ENCODE data around the gene AVEN.
"Not testable (repeated sequence)": the region's sequence is repeated elsewhere in the genome, so short reads cannot be mapped to it uniquely, and the experiment has no call there.

Gene AVEN

DNA sequence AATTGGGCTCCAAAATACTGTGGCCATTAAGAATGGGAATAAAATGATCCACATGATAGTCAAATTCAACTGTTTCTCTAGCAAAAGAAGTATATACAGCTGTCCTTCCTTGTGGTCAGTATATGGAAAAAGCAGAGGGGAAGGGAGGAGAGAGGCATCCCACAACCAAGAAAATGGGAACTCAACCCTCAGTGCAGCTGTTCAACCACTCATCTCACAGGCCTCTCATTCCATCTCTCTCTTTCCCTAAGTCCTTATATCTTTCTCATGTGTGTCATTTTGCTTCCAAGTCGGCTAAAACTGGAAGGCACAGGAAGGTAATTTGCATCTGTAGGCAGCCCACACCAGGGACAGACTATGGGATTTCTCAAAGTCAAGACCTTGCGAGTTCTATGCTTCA, 27.5 kb downstream of the AVEN start:
- Histone ChIP-seq H3K9me3 (ENCODE audit: control extremely low read depth in 1 of 5, control insufficient read depth in 4 of 5, insufficient read depth in 2 of 5, low read depth in 1 of 5, low read length in 4 of 5) (no peaks in the 10 kb centered on the region), H3K4me3 (ENCODE audit: control insufficient read depth in 1 of 7, extremely low read depth in 1 of 7, insufficient read depth in 4 of 7, low read depth in 2 of 7, low read length in 6 of 7) (no peak overlapping the region), H3K27me3 (replicated peaks in 2 of 5; ENCODE audit: control insufficient read depth in 4 of 5, insufficient read depth in 5 of 5, low read length in 4 of 5) (no peaks in the 10 kb centered on the region), H3K27ac (ENCODE audit: insufficient read depth in 1 of 2, low read depth in 1 of 2, low read length in 2 of 2, poor library complexity in 1 of 2, severe bottlenecking in 2 of 2) (no peak overlapping the region), H3K4me1 (ENCODE audit: control extremely low read depth in 1 of 4, control insufficient read depth in 4 of 4, insufficient read depth in 4 of 4, low read length in 3 of 4) (no peaks in the 10 kb centered on the region), H3K36me3 (ENCODE audit: control insufficient read depth in 4 of 4, insufficient read depth in 4 of 4, low read length in 3 of 4) (peaks cover 0 to 3% (median 1%) of the 10 kb centered on the region in 4 experiments)
- no peak for DNase-seq
- CTCF ChIA-PET, result no interaction called here
- 91% methylated on average over 1 of the region's 2 CpGs for WGBS (ENCODE audit: insufficient coverage)
- POLR2A ChIA-PET, result no interaction called here

DNA sequence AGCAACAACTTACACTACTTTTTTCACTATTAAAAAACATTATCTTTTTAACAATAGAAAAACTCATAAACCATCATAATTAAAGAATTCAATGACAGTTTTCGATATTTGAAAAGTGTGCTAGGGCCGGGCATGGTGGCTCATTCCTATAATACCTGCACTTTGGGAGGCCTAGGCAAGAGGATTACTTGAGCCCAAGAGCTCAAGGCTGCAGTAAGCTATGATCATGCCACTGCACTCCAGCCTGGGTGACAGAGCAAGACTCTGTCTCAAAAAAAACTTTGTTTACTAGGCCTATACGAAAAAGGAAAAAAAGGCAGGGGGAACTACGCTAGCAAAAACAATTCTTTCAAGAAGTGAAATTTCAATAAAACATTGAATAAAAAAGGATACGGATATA, 28.1 kb downstream of the AVEN start:
- Histone ChIP-seq H3K27ac (ENCODE audit: insufficient read depth in 1 of 2, low read depth in 1 of 2, low read length in 2 of 2, poor library complexity in 1 of 2, severe bottlenecking in 2 of 2) (no peak overlapping the region), H3K27me3 (replicated peaks in 2 of 5; ENCODE audit: control insufficient read depth in 4 of 5, insufficient read depth in 5 of 5, low read length in 4 of 5) (no peaks in the 10 kb centered on the region), H3K36me3 (ENCODE audit: control insufficient read depth in 4 of 4, insufficient read depth in 4 of 4, low read length in 3 of 4) (peaks cover 0 to 3% (median 1%) of the 10 kb centered on the region in 4 experiments), H3K4me1 (ENCODE audit: control extremely low read depth in 1 of 4, control insufficient read depth in 4 of 4, insufficient read depth in 4 of 4, low read length in 3 of 4) (no peaks in the 10 kb centered on the region), H3K4me3 (ENCODE audit: control insufficient read depth in 1 of 7, extremely low read depth in 1 of 7, insufficient read depth in 4 of 7, low read depth in 2 of 7, low read length in 6 of 7) (no peak overlapping the region), H3K9me3 (ENCODE audit: control extremely low read depth in 1 of 5, control insufficient read depth in 4 of 5, insufficient read depth in 2 of 5, low read depth in 1 of 5, low read length in 4 of 5) (no peaks in the 10 kb centered on the region)
- ChIA-PET POLR2A (no interaction called here), CTCF (no interaction called here)
- WGBS (ENCODE audit: insufficient coverage), result 100% methylated on average over 2 of the region's 5 CpGs
- no peak for DNase-seq

DNA sequence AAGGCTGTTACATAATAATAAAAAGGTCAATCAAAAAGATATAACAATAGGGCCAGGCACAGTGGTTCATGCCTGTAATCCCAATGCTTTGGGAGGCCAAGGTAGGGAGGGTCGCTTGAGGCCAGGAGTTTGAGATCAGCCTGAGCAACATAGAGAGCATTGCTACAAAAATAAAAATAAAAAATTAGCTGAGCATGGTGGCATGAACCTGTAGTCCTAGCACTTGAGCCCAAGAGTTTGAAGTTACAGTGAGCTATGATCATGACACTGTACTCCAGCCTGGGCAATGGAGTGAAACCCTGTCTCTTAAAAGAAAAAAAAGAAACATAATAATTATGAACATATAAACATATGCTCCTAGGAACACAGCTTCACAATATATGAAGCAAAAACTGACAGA, 29.3 kb downstream of the AVEN start:
- Histone ChIP-seq H3K4me1 (ENCODE audit: control extremely low read depth in 1 of 4, control insufficient read depth in 4 of 4, insufficient read depth in 4 of 4, low read length in 3 of 4) (no peaks in the 10 kb centered on the region), H3K27ac (ENCODE audit: insufficient read depth in 1 of 2, low read depth in 1 of 2, low read length in 2 of 2, poor library complexity in 1 of 2, severe bottlenecking in 2 of 2) (no peak overlapping the region), H3K36me3 (ENCODE audit: control insufficient read depth in 4 of 4, insufficient read depth in 4 of 4, low read length in 3 of 4) (peaks cover 0 to 3% (median 1%) of the 10 kb centered on the region in 4 experiments), H3K27me3 (replicated peaks in 2 of 5; ENCODE audit: control insufficient read depth in 4 of 5, insufficient read depth in 5 of 5, low read length in 4 of 5) (no peaks in the 10 kb centered on the region), H3K4me3 (ENCODE audit: control insufficient read depth in 1 of 7, extremely low read depth in 1 of 7, insufficient read depth in 4 of 7, low read depth in 2 of 7, low read length in 6 of 7) (no peak overlapping the region), H3K9me3 (ENCODE audit: control extremely low read depth in 1 of 5, control insufficient read depth in 4 of 5, insufficient read depth in 2 of 5, low read depth in 1 of 5, low read length in 4 of 5) (no peaks in the 10 kb centered on the region)
- 80% methylated on average over 1 of the region's 1 CpG for WGBS (ENCODE audit: insufficient coverage)
- ChIA-PET POLR2A (no interaction called here), CTCF (interaction anchor here (2.0 kb wide), 1 partner anchor 13 kb away, joined by 4 read pairs; no protein-coding TSS in a partner anchor)
- DNase-seq, result no peak

DNA sequence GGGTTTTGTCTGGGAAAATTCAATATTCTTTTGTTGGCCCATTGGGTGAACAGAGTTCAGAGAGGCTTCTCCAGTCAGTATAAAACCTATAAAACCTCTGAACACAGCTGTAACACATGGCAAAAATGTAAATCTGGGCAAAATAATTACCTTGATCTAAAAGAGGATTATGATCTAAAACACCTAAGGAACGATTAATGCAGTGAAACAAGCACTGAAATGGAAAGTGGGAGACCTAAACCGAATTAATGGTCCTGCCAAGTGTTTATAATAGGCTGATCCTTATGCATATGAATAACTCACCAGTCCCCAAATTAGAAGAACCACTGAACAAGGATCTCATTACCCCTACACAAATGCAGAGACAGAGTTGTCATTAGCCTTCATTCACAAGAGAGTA, 32.6 kb downstream of the AVEN start:
- DNase-seq, result no peak
- WGBS (ENCODE audit: insufficient coverage), result no CpG with 5 or more reads among the region's 2 CpGs
- H3K4me1 ChIP-seq (ENCODE audit: control extremely low read depth in 1 of 4, control insufficient read depth in 4 of 4, insufficient read depth in 4 of 4, low read length in 3 of 4), result no peaks in the 10 kb centered on the region
- CTCF ChIA-PET, result interaction anchor here (0.6 kb wide), 1 partner anchor 38 kb away, joined by 3 read pairs; no protein-coding TSS in a partner anchor
- H3K4me3 ChIP-seq (ENCODE audit: control insufficient read depth in 1 of 7, extremely low read depth in 1 of 7, insufficient read depth in 4 of 7, low read depth in 2 of 7, low read length in 6 of 7), result no peak overlapping the region
- H3K27me3 ChIP-seq (replicated peaks in 2 of 5; ENCODE audit: control insufficient read depth in 4 of 5, insufficient read depth in 5 of 5, low read length in 4 of 5), result no peaks in the 10 kb centered on the region
- no peak overlapping the region for H3K27ac ChIP-seq (ENCODE audit: insufficient read depth in 1 of 2, low read depth in 1 of 2, low read length in 2 of 2, poor library complexity in 1 of 2, severe bottlenecking in 2 of 2)
- H3K36me3 ChIP-seq (ENCODE audit: control insufficient read depth in 4 of 4, insufficient read depth in 4 of 4, low read length in 3 of 4), result no peaks in the 10 kb centered on the region
- no peaks in the 10 kb centered on the region for H3K9me3 ChIP-seq (ENCODE audit: control extremely low read depth in 1 of 5, control insufficient read depth in 4 of 5, insufficient read depth in 2 of 5, low read depth in 1 of 5, low read length in 4 of 5)
- POLR2A ChIA-PET, result no interaction called here

DNA sequence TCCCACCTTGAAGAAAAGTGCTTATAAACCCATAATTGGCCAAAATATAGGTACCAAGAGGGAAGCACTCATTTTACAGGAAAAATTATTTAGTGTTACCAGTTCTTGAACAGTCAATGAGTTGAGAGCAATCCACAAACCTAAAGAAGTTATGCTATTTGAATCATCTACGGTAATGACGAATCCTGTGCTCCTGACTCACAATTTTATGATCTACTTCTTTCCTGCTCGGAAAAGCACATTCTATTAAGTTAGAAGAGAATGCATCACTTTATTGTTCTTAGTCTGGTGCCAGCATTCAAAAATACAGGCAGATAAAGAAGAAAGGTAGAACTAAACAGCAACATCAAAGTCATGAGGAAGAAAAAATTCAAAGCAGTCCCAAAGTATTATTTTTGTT, 37.5 kb downstream of the AVEN start:
- POLR2A ChIA-PET, result no interaction called here
- Histone ChIP-seq H3K36me3 (ENCODE audit: control insufficient read depth in 4 of 4, insufficient read depth in 4 of 4, low read length in 3 of 4) (no peaks in the 10 kb centered on the region), H3K27me3 (replicated peaks in 2 of 5; ENCODE audit: control insufficient read depth in 4 of 5, insufficient read depth in 5 of 5, low read length in 4 of 5) (no peaks in the 10 kb centered on the region), H3K4me1 (ENCODE audit: control extremely low read depth in 1 of 4, control insufficient read depth in 4 of 4, insufficient read depth in 4 of 4, low read length in 3 of 4) (no peaks in the 10 kb centered on the region), H3K27ac (ENCODE audit: insufficient read depth in 1 of 2, low read depth in 1 of 2, low read length in 2 of 2, poor library complexity in 1 of 2, severe bottlenecking in 2 of 2) (no peak overlapping the region), H3K4me3 (ENCODE audit: control insufficient read depth in 1 of 7, extremely low read depth in 1 of 7, insufficient read depth in 4 of 7, low read depth in 2 of 7, low read length in 6 of 7) (no peak overlapping the region), H3K9me3 (ENCODE audit: control extremely low read depth in 1 of 5, control insufficient read depth in 4 of 5, insufficient read depth in 2 of 5, low read depth in 1 of 5, low read length in 4 of 5) (no peaks in the 10 kb centered on the region)
- WGBS (ENCODE audit: insufficient coverage), result 0% methylated on average over 1 of the region's 3 CpGs
- DNase-seq, result no peak
- CTCF ChIA-PET, result no interaction called here

DNA sequence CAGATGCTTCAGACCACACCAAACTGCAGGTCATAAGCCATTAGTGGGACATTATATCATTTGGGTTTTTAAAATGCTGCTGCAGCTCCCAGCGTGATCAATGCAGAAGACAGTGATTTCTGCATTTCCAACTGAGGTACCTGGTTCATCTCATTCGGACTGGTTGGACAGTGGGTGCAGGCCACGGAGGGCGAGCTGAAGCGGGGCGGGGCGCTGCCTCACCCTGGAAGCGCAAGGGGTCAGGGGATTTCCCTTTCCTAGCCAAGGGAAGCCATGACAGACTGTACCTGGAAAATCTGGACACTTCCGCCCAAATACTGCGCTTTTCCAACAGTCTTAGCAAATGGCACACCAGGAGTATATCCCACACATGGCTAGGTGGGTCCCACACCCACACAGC, 43.3 kb downstream of the AVEN start:
- DNase-seq; H3K9me3 ChIP-seq (ENCODE audit: control extremely low read depth in 1 of 5, control insufficient read depth in 4 of 5, insufficient read depth in 2 of 5, low read depth in 1 of 5, low read length in 4 of 5); CTCF ChIA-PET; H3K27ac ChIP-seq (ENCODE audit: insufficient read depth in 1 of 2, low read depth in 1 of 2, low read length in 2 of 2, poor library complexity in 1 of 2, severe bottlenecking in 2 of 2); H3K4me3 ChIP-seq (ENCODE audit: control insufficient read depth in 1 of 7, extremely low read depth in 1 of 7, insufficient read depth in 4 of 7, low read depth in 2 of 7, low read length in 6 of 7); H3K36me3 ChIP-seq (ENCODE audit: control insufficient read depth in 4 of 4, insufficient read depth in 4 of 4, low read length in 3 of 4); H3K4me1 ChIP-seq (ENCODE audit: control extremely low read depth in 1 of 4, control insufficient read depth in 4 of 4, insufficient read depth in 4 of 4, low read length in 3 of 4); H3K27me3 ChIP-seq (replicated peaks in 2 of 5; ENCODE audit: control insufficient read depth in 4 of 5, insufficient read depth in 5 of 5, low read length in 4 of 5); POLR2A ChIA-PET: not testable (repeated sequence)
- 99% methylated on average over 9 of the region's 10 CpGs for WGBS (ENCODE audit: insufficient coverage)

DNA sequence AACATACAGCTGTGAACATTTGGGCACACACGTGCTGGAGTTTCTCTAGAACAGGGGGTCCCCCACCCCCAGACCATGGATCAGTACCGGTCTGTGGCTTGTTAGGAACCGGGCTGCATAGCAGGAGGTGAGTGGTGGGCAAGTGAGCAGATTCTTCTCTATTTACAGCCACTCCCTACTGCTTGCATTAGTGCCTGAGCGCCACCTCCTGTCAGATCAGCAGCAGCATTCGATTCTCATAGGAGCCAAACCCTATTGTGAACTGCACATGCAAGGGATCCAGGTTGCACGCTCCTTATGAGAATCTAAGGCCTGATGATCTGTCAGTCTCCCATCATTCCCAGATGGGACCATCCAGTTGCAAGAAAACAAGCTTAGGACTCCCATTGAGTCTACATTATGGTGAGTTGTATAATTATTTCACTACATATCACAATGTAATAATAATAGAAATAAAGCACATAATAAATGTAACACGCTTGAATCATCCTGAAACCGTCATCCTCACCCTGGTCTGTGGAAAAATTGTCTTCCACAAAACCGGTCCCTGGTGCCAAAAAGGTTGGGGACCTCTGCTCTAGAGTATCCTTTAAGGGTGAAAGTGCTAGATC, 44.9 kb downstream of the AVEN start:
- peak; percentile 19 to 42 (median 34) for DNase-seq
- Histone ChIP-seq H3K27me3 (replicated peaks in 2 of 5; ENCODE audit: control insufficient read depth in 4 of 5, insufficient read depth in 5 of 5, low read length in 4 of 5) (no peaks in the 10 kb centered on the region), H3K27ac (ENCODE audit: insufficient read depth in 1 of 2, low read depth in 1 of 2, low read length in 2 of 2, poor library complexity in 1 of 2, severe bottlenecking in 2 of 2) (no peak overlapping the region), H3K9me3 (ENCODE audit: control extremely low read depth in 1 of 5, control insufficient read depth in 4 of 5, insufficient read depth in 2 of 5, low read depth in 1 of 5, low read length in 4 of 5) (no peaks in the 10 kb centered on the region), H3K4me1 (ENCODE audit: control extremely low read depth in 1 of 4, control insufficient read depth in 4 of 4, insufficient read depth in 4 of 4, low read length in 3 of 4) (no peaks in the 10 kb centered on the region), H3K36me3 (ENCODE audit: control insufficient read depth in 4 of 4, insufficient read depth in 4 of 4, low read length in 3 of 4) (no peaks in the 10 kb centered on the region), H3K4me3 (ENCODE audit: control insufficient read depth in 1 of 7, extremely low read depth in 1 of 7, insufficient read depth in 4 of 7, low read depth in 2 of 7, low read length in 6 of 7) (no peak overlapping the region)
- ChIA-PET POLR2A (no interaction called here), CTCF (interaction anchor here (1.5 to 2.9 kb wide), 2 partner anchors 20 to 256 kb away, joined by 3 to 17 read pairs; no protein-coding TSS in a partner anchor)
- 96% methylated on average over 7 of the region's 9 CpGs for WGBS (ENCODE audit: insufficient coverage)
